Dedifferentiated amniotic fluid mesenchymal stem cell (primary cell): ENCODE measurements around the gene HOXC13.

Experiments
- DNase-seq: peaks from one replicate; pipeline ENCODE4 v3.0.0-alpha.2; 2016; ENCODE audit errors: extremely low spot score

HOXC13 gene

GRCh38 chr12:53970451-53970850 is 31.8 kb downstream of the HOXC13 start:
- DNase-seq, result no peak

DNA sequence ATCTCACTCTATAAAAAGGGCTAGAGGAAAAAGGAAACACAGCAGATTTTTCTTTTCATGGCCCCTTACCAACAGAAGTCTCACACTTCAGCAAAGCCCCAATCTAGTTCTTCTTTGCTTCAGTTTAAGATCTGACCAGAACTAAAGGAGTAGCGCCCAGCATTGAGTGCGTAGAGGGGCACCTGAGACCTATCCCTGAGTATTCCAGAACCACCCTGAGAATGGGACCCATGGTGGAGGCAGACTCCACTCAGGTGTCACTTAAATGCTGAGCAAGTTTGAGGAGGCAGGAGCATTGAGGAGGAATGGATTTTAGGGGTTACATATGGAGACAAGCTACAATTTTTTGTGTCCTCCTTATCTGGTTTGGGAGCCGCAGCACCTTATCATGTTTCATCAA is 32.5 kb downstream of the HOXC13 start:
- DNase-seq, result no peak

DNA sequence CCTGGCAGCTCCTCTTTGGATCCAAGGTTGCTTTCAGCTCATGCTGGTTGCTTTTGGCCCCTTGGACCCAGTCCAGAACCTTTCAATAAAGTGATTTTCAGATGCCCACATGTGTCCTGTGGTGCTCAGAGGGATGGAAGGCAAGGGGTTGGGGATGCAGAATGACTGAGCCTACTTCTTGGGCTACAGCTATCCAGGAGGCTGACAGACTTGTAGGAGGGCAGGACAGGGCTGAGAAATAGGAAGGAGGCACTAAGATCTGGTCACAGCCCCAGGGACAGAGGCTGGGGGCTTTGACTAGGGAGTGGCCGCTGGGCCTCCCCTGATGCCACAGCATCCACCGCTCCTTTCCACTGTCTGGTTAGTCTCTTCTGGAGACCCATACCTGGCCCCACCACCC is 33.1 kb downstream of the HOXC13 start:
- no peak for DNase-seq

DNA sequence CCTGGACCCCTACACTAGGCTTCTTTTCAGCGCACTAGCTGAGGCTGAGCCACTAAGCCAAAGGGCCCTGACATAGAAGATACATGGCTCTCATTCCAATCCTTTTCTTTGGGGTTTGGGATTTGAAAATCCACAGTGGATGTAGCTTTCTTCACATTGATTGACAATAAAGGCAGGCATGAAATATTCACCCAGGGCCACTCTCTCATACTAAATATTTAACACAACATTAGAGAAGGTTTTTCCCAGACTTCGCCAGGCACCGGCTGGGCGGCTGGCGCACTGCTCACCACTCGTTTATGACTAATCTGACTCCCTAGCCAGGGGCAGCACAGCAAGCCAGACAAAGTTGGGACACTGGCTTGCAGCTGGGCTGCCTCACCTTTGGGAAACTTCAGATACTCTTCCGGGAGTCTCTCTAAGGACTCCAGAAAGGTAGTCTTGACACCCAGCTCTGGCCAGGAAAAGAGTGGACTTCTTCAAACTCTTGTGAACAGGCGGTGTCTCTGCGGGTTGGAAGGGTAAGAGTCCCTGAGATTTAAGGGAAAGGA is 33.6 kb downstream of the HOXC13 start:
- DNase-seq, result no peak

- no peak for DNase-seq
Observed at GRCh38 chr12:53972722-53973235, 34.1 kb downstream of the HOXC13 start, which contains the start of gene HOXC11. Gene HOXC11, plus strand, starts transcription at chr12:53973126. Its CDS starts 116 bp downstream, at chr12:53973242.

DNA sequence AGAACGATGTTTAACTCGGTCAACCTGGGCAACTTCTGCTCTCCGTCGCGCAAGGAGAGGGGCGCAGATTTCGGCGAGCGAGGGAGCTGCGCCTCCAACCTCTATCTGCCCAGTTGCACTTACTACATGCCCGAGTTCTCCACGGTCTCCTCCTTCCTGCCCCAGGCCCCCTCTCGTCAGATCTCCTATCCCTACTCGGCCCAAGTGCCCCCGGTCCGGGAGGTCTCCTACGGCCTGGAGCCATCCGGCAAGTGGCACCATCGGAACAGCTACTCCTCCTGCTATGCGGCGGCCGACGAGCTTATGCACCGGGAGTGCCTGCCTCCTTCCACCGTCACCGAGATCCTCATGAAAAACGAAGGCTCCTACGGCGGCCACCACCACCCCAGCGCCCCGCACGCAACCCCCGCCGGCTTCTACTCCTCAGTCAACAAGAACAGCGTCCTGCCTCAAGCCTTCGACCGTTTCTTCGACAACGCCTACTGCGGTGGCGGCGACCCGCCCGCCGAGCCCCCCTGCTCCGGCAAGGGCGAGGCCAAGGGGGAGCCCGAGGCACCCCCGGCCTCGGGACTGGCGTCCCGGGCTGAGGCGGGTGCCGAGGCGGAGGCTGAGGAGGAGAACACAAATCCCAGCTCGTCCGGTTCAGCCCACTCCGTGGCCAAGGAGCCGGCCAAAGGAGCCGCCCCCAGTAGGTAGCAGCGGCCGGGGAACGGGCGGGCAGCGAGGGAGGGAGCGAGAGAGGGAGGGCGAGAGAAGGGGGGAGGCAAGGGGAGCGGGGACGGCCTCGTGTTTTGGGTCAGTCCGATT is 34.8 kb downstream of the HOXC13 start:
- DNase-seq, result no peak

- DNase-seq, result no peak
Observed at GRCh38 chr12:53974084-53975063, 35.7 kb downstream of the HOXC13 start, which contains the start of gene HOTAIR. Gene HOTAIR, minus strand, starts transcription at chr12:53974954.

DNA sequence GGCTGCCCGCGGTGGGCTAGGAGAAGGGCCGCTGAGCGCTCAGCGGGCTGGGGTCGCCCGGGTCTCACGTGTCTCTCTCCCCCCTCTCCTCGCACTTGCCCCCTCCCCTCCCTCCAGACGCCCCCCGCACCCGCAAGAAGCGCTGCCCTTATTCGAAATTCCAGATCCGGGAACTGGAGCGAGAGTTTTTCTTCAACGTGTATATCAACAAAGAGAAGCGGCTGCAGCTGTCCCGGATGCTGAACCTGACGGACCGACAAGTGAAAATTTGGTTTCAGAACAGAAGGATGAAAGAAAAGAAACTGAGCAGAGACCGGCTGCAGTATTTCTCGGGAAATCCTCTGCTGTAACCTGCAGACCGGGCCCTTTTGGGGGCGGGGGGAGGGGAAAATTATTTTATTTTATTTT is 36.4 kb downstream of the HOXC13 start:
- no peak for DNase-seq

DNA sequence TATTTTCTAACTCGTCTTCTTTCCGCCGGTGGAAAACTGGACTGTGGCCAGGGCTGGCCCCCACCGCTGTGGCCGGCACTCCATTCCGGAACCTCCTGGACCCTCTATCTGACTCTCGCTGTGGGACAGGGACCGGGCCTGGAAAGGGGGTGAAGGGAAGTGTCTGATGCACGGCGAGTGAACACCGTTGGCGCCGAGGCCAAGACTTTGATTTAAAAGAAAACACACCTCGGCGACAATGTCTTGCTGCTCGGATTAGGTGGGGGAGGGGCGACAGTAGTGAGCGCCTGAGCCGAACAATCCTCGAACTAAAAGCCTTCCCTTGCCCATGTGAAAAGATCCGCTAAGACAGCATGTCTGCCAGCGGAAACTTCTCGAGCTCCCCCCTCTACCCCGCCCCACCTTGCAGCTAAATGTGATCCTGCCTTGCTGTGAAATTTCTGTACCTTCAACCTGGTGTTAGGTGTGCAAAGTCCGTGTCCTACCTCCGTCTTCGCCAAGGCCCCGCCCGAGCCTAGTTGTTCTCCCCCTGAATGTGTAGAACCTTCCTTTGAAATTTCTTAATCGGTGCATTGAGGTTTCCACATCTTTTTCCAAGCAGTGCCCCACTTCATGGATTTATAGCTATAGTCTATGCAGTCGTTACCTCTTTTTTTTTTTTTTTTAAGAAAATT is 37.0 kb downstream of the HOXC13 start:
- DNase-seq, result no peak

DNA sequence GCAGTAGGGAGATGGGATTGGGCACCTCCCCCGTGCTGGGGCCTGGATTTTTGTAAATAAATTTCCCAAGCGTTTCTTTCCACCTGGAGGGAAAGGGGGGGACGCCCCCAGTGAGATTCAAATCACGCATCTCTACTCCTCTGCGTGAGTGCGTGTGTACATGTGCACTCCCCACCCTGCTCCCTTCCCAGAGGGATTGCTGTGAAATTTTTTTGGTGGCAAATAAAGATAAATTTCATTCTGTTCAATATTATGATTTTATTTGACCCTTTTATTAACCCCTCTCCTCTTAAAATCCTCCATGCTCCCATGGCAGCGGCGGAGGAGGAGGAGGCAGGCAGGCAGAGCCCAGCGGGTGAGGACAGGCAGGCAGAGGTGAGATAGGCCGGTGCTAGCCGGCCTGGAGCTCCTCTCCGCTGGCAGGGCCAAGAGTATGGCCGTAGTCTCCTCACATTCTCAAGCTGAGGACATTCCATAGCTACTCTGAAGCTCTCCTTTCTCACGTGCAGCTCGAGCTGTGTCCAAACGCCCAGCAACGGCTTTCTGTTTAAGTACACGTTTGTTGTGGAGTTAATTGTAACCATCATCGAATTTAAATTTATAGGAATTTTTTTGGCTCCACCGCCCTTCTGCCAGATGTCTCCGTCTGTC is 37.7 kb downstream of the HOXC13 start:
- no peak for DNase-seq

- no peak for DNase-seq
Observed at GRCh38 chr12:53976823-53977595, 38.4 kb downstream of the HOXC13 start.

- no peak for DNase-seq
Observed at GRCh38 chr12:53977596-53978445, 39.2 kb downstream of the HOXC13 start.

DNA sequence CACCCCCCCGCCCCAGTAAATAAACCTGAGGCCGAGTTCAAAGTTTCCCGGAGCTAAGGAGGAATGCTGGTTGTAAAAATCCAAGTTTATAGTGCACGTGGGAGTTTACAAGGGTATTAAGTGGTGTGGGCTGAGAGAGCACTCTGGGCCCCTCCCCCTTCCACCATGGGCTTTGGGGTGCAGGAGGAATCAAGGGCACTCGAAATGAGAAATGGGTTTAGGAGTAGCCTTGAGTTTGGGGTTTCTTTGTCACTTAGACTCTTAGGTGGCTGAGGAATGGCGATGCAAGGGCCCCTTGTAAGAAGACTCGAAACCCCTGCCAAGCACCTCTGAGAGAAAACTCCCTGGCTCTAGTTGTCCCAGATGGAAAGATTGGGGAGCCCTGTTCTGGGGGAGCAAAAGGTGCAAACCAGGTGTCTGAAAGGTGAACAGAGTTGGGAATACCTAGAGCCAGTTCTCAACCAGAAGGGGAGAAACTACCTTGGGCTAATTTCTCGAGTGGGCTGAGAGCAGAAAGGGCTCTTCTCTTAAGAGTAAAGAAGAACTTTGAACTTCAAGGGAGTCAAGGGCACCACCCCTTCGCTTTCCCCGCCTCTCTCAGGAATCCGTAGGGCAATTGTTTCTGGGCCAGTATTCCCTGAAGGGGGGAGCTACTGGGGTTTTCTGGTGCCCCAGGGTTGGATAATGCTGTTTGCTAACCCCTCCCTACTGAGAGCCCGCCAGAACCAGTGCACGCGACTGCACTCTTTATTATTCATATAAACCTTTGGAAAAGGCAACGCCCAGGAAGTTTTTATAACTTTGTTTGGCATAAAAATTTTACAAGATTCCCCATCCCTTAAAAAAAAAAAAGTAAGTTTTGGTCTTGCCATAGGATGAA is 40.1 kb downstream of the HOXC13 start:
- no peak for DNase-seq

- no peak for DNase-seq
Observed at GRCh38 chr12:53980104-53980801, 41.6 kb downstream of the HOXC13 start.

GRCh38 chr12:53980802-53981496 is 42.3 kb downstream of the HOXC13 start:
- no peak for DNase-seq

DNA sequence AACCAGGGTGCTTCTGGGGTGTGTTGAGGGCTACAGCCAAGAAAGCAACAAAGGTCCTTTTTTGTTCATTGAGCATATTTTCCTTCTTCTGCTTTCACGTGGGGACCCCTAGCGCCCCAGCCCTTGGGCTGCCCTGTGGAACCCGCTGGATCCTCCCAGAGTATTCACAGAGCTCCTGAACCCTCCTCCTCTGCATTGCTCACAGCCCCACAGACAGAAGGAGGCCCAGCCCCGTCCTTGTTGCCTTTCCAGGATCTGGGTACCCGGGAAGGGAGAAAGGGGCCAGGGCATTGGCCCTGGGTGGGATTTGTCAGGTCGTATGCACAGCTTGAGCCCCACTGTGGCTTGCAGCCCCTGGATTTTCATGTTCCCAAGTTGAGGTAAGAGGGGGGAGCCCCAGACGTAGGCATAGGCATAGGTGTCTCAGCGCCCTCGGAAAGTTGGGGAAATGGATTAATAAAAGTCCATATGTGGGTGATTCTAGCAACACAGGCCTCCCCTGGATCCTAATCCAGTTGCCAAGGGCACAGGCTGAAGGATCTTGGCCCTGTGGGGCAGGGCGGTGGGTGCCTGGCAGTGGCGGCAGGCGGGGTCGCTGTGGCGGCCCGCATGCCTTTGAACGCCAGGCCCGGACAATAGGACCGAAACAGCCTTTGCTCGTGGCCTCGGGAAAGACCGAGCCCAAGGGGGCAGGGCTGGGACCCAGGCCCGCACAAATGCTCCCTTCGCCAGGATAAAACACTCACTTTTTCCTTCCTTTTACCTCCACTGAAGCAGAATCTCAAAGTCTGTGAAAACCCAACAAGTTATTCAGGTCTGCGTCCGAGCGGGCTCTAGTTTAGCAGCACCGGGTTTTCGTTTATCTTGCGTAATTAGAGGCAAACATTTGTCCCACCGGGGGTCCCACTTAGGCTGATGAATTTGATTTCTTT is 43.3 kb downstream of the HOXC13 start:
- DNase-seq, result no peak
